ENCODE data around the gene UPP1.

DNA sequence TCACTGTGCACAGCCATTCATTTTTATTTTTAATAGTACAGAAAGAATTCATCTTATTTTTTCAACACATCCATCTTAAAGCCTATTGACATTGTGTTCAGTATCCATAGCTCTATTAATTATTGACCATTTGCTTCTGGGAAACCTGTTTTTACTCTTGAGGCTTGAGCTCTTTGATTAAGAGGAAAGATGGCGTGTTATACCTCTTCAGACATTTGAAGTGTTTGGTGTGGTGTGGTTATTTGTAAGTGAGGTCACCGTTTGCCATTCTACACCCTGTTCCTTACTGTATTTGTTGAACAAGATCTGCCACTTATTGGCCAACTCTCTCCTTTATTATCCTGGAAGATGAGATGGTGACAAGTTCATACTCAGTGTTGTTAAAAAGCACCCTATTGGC, 35.3 kb upstream of the UPP1 start:
- TF ChIP-seq BORCS8-MEF2B (CRISPR knock-in tag; IDR thresholded peaks at IDR 0.05) = no peak
- no peak for TF ChIP-seq KLF6 (CRISPR knock-in tag; IDR thresholded peaks at IDR 0.05)
- TF ChIP-seq KDM4B (CRISPR knock-in tag; IDR thresholded peaks at IDR 0.05) = no peak
- TF ChIP-seq KAT2B (IDR thresholded peaks at IDR 0.05; ENCODE audit: borderline replicate concordance, low read depth, low read length) = no peak
- no peak for TF ChIP-seq ZFX (CRISPR knock-in tag; IDR thresholded peaks at IDR 0.05; ENCODE audit: low read depth)
- TF ChIP-seq GMEB1 (CRISPR knock-in tag; IDR thresholded peaks at IDR 0.05; ENCODE audit: borderline replicate concordance) = no peak
- TF ChIP-seq FOSL2 (CRISPR knock-in tag; IDR thresholded peaks at IDR 0.05) = no peak
- no peak for TF ChIP-seq MEF2D (CRISPR knock-in tag; IDR thresholded peaks at IDR 0.05)
- TF ChIP-seq PBX3 (CRISPR knock-in tag; IDR thresholded peaks at IDR 0.05; ENCODE audit: borderline replicate concordance) = no peak
- TF ChIP-seq, protein P1, sequence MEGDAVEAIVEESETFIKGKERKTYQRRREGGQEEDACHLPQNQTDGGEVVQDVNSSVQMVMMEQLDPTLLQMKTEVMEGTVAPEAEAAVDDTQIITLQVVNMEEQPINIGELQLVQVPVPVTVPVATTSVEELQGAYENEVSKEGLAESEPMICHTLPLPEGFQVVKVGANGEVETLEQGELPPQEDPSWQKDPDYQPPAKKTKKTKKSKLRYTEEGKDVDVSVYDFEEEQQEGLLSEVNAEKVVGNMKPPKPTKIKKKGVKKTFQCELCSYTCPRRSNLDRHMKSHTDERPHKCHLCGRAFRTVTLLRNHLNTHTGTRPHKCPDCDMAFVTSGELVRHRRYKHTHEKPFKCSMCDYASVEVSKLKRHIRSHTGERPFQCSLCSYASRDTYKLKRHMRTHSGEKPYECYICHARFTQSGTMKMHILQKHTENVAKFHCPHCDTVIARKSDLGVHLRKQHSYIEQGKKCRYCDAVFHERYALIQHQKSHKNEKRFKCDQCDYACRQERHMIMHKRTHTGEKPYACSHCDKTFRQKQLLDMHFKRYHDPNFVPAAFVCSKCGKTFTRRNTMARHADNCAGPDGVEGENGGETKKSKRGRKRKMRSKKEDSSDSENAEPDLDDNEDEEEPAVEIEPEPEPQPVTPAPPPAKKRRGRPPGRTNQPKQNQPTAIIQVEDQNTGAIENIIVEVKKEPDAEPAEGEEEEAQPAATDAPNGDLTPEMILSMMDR (CRISPR knock-in tag; IDR thresholded peaks at IDR 0.05) = no peak
- TF ChIP-seq, protein P2, sequence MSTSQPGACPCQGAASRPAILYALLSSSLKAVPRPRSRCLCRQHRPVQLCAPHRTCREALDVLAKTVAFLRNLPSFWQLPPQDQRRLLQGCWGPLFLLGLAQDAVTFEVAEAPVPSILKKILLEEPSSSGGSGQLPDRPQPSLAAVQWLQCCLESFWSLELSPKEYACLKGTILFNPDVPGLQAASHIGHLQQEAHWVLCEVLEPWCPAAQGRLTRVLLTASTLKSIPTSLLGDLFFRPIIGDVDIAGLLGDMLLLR (CRISPR knock-in tag; IDR thresholded peaks at IDR 0.05) = no peak
- no peak for TF ChIP-seq ZNF777 (CRISPR knock-in tag; IDR thresholded peaks at IDR 0.05)

Measured in HepG2 (cell line).